ENCODE measurements around the gene CNTNAP2. TPM values are rescaled to one million over a fixed set of nuclear protein-coding genes. Genes with fewer than 3 reads are reported as not detected.

Gene CNTNAP2
- total and polyA plus RNA-seq, 4 donors = 0.14 to 2.3 (median 1.1) TPM

DNA sequence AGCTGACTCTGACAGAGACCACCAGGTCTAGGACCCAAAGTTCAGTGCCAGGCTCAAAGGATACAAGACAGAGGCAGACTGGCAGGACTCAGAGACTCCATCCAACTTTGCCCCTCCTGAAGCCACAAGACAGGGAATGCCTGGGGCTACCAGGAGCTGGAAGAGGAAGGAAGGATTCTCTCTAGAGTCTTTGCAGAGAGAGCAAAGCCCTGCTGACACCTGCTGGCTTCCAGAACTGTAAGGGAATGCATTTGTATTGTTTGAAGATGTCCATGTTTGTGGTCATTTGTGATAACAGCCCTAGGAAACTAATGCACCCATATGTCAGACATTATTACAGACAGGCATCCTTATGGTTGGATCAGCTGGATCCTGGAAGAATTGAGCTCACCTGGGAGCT is 2341.7 kb downstream of the CNTNAP2 start:
- H3K36me3 ChIP-seq (ENCODE audit: control insufficient read depth in 4 of 4, insufficient read depth in 3 of 4, low read depth in 1 of 4, low read length in 3 of 4) = no peaks in the 10 kb centered on the region
- no peaks in the 10 kb centered on the region for H3K27me3 ChIP-seq (ENCODE audit: control insufficient read depth in 4 of 4, insufficient read depth in 4 of 4, low read length in 3 of 4)
- TF ChIP-seq, protein P1, sequence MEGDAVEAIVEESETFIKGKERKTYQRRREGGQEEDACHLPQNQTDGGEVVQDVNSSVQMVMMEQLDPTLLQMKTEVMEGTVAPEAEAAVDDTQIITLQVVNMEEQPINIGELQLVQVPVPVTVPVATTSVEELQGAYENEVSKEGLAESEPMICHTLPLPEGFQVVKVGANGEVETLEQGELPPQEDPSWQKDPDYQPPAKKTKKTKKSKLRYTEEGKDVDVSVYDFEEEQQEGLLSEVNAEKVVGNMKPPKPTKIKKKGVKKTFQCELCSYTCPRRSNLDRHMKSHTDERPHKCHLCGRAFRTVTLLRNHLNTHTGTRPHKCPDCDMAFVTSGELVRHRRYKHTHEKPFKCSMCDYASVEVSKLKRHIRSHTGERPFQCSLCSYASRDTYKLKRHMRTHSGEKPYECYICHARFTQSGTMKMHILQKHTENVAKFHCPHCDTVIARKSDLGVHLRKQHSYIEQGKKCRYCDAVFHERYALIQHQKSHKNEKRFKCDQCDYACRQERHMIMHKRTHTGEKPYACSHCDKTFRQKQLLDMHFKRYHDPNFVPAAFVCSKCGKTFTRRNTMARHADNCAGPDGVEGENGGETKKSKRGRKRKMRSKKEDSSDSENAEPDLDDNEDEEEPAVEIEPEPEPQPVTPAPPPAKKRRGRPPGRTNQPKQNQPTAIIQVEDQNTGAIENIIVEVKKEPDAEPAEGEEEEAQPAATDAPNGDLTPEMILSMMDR (IDR thresholded peaks at IDR 0.05; ENCODE audit: low read depth, low read length, missing input control) = no peak
- TF ChIP-seq JUND (IDR thresholded peaks at IDR 0.05) (no peak), GABPA (IDR thresholded peaks at IDR 0.05 in 1 of 2, conservative IDR thresholded peaks at IDR 0.05 in 1 of 2) (no peak), NR2F2 (IDR thresholded peaks at IDR 0.05) (no peak), YY1 (IDR thresholded peaks at IDR 0.05) (no peak), FOXA1 (IDR thresholded peaks at IDR 0.05) (no peak), FOXA2 (IDR thresholded peaks at IDR 0.05) (no peak), HNF4G (IDR thresholded peaks at IDR 0.05) (no peak), EGR1 (IDR thresholded peaks at IDR 0.05; ENCODE audit: low read depth in 2 of 2) (no peak), SP1 (IDR thresholded peaks at IDR 0.05) (no peak), HNF4A (conservative IDR thresholded peaks at IDR 0.05) (no peak), RXRA (IDR thresholded peaks at IDR 0.05) (no peak), TAF1 (conservative IDR thresholded peaks at IDR 0.05) (no peak)
- TF ChIP-seq, protein P2, sequence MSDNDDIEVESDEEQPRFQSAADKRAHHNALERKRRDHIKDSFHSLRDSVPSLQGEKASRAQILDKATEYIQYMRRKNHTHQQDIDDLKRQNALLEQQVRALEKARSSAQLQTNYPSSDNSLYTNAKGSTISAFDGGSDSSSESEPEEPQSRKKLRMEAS (IDR thresholded peaks at IDR 0.05) = no peak
- TF ChIP-seq, protein P3, sequence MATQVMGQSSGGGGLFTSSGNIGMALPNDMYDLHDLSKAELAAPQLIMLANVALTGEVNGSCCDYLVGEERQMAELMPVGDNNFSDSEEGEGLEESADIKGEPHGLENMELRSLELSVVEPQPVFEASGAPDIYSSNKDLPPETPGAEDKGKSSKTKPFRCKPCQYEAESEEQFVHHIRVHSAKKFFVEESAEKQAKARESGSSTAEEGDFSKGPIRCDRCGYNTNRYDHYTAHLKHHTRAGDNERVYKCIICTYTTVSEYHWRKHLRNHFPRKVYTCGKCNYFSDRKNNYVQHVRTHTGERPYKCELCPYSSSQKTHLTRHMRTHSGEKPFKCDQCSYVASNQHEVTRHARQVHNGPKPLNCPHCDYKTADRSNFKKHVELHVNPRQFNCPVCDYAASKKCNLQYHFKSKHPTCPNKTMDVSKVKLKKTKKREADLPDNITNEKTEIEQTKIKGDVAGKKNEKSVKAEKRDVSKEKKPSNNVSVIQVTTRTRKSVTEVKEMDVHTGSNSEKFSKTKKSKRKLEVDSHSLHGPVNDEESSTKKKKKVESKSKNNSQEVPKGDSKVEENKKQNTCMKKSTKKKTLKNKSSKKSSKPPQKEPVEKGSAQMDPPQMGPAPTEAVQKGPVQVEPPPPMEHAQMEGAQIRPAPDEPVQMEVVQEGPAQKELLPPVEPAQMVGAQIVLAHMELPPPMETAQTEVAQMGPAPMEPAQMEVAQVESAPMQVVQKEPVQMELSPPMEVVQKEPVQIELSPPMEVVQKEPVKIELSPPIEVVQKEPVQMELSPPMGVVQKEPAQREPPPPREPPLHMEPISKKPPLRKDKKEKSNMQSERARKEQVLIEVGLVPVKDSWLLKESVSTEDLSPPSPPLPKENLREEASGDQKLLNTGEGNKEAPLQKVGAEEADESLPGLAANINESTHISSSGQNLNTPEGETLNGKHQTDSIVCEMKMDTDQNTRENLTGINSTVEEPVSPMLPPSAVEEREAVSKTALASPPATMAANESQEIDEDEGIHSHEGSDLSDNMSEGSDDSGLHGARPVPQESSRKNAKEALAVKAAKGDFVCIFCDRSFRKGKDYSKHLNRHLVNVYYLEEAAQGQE (IDR thresholded peaks at IDR 0.05) = no peak
- TF ChIP-seq, protein P4, sequence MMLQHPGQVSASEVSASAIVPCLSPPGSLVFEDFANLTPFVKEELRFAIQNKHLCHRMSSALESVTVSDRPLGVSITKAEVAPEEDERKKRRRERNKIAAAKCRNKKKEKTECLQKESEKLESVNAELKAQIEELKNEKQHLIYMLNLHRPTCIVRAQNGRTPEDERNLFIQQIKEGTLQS (IDR thresholded peaks at IDR 0.05) = no peak
- TF ChIP-seq, protein P5, sequence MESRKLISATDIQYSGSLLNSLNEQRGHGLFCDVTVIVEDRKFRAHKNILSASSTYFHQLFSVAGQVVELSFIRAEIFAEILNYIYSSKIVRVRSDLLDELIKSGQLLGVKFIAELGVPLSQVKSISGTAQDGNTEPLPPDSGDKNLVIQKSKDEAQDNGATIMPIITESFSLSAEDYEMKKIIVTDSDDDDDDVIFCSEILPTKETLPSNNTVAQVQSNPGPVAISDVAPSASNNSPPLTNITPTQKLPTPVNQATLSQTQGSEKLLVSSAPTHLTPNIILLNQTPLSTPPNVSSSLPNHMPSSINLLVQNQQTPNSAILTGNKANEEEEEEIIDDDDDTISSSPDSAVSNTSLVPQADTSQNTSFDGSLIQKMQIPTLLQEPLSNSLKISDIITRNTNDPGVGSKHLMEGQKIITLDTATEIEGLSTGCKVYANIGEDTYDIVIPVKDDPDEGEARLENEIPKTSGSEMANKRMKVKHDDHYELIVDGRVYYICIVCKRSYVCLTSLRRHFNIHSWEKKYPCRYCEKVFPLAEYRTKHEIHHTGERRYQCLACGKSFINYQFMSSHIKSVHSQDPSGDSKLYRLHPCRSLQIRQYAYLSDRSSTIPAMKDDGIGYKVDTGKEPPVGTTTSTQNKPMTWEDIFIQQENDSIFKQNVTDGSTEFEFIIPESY (IDR thresholded peaks at IDR 0.05) = no peak
- H3K27ac ChIP-seq (ENCODE audit: low read depth in 1 of 2, low read length in 2 of 2) = no peak overlapping the region
- H3K4me3 ChIP-seq (ENCODE audit: low read depth in 1 of 3, low read length in 3 of 3) = no peak overlapping the region
- no peaks in the 10 kb centered on the region for H3K4me1 ChIP-seq (ENCODE audit: control insufficient read depth in 4 of 4, insufficient read depth in 4 of 4, low read length in 3 of 4)
- DNase-seq (ENCODE audit: low spot score) = no peak
- no peak overlapping the region for H3K9ac ChIP-seq (ENCODE audit: low read depth in 1 of 2, low read length in 2 of 2)
- H3K9me3 ChIP-seq (ENCODE audit: control insufficient read depth in 4 of 4, low read length in 3 of 4) = no peaks in the 10 kb centered on the region
